H9 (cell line): ENCODE measurements around the gene UBALD2. TPM values are rescaled to one million over a fixed set of nuclear protein-coding genes. Genes with fewer than 3 reads are reported as not detected.
A peak's percentile ranks its signal among the peaks of the same experiment; 100 is the strongest.

ENCODE experiments used
- DNase-seq: peaks from one replicate; pipeline ENCODE4 v3.0.0-alpha.2; 2017
- H2AFZ ChIP-seq: one replicate; pipeline ENCODE4 v1.6.1; 2013; ENCODE audit warnings: mild to moderate bottlenecking, low read length, control low read depth, moderate library complexity
- H2AK5ac ChIP-seq: 2 replicates; pipeline ENCODE4 v1.6.1; 2013; ENCODE audit warnings: low read length, control low read depth, mixed read lengths; ENCODE audit not compliant: insufficient read length
- H2BK120ac ChIP-seq: one replicate; pipeline ENCODE4 v1.6.1; 2013; ENCODE audit warnings: low read depth, mild to moderate bottlenecking, low read length, control low read depth, inconsistent platforms; ENCODE audit not compliant: poor library complexity, severe bottlenecking
- H2BK12ac ChIP-seq: 2 replicates; pipeline ENCODE4 v1.6.1; 2013; ENCODE audit warnings: low read length, control low read depth, mixed read lengths, low read depth; ENCODE audit not compliant: insufficient read length
- H2BK15ac ChIP-seq: 2 replicates; pipeline ENCODE4 v1.6.1; 2013; ENCODE audit warnings: low read depth, low read length, control low read depth
- H2BK20ac ChIP-seq: one replicate; pipeline ENCODE4 v1.6.1; 2013; ENCODE audit warnings: low read depth, mild to moderate bottlenecking, low read length, control low read depth, inconsistent platforms; ENCODE audit not compliant: poor library complexity, severe bottlenecking
- H2BK5ac ChIP-seq: 2 replicates; pipeline ENCODE4 v1.6.1; 2013; ENCODE audit warnings: low read length, control low read depth, mixed read lengths; ENCODE audit not compliant: insufficient read length
- H3K14ac ChIP-seq: 2 replicates; pipeline ENCODE4 v1.6.1; 2013; ENCODE audit warnings: low read length, control low read depth; ENCODE audit not compliant: insufficient read depth
- H3K18ac ChIP-seq: 2 replicates; pipeline ENCODE4 v1.6.1; 2013; ENCODE audit warnings: low read depth, mild to moderate bottlenecking, mixed read lengths, low read length, control low read depth; ENCODE audit not compliant: insufficient read length
- H3K23ac ChIP-seq: 2 replicates; pipeline ENCODE4 v1.6.1; 2013; ENCODE audit warnings: low read length, control low read depth, mixed read lengths, low read depth; ENCODE audit not compliant: insufficient read length
- H3K23me2 ChIP-seq: 2 replicates; pipeline ENCODE4 v1.6.1; 2013; ENCODE audit warnings: low read depth, mild to moderate bottlenecking, mixed read lengths, low read length, control low read depth; ENCODE audit not compliant: insufficient read length, poor library complexity, severe bottlenecking
- H3K27ac ChIP-seq: 2 replicates; pipeline ENCODE4 v1.5.1; 2013; ENCODE audit warnings: low read length, control low read depth, mixed read lengths, low read depth; ENCODE audit not compliant: insufficient read length
- H3K27me3 ChIP-seq: 2 replicates; pipeline ENCODE4 v1.6.1; 2013; ENCODE audit warnings: low read length, control low read depth, inconsistent platforms; ENCODE audit not compliant: insufficient read depth
- H3K4ac ChIP-seq: 2 replicates; pipeline ENCODE4 v1.6.1; 2013; ENCODE audit warnings: low read depth, mild to moderate bottlenecking, control low read depth, inconsistent platforms, low read length, moderate library complexity
- H3K4me1 ChIP-seq: 2 replicates; pipeline ENCODE4 v1.6.1; 2013; ENCODE audit warnings: low read length, control low read depth, inconsistent platforms; ENCODE audit not compliant: insufficient read depth
- H3K4me2 ChIP-seq: 2 replicates; pipeline ENCODE4 v1.6.1; 2013; ENCODE audit warnings: low read length, control low read depth, mixed read lengths; ENCODE audit not compliant: insufficient read length, insufficient read depth
- H3K56ac ChIP-seq: 2 replicates; pipeline ENCODE4 v1.6.1; 2013; ENCODE audit warnings: low read depth, mild to moderate bottlenecking, mixed read lengths, low read length, control low read depth; ENCODE audit not compliant: insufficient read length
- H3K79me1 ChIP-seq: 2 replicates; pipeline ENCODE4 v1.6.1; 2013; ENCODE audit warnings: low read depth, mild to moderate bottlenecking, moderate library complexity, low read length, control low read depth, inconsistent platforms; ENCODE audit not compliant: insufficient read depth, poor library complexity, severe bottlenecking
- H3K79me2 ChIP-seq: 2 replicates; pipeline ENCODE4 v1.6.1; 2013; ENCODE audit warnings: low read length, control low read depth, inconsistent platforms; ENCODE audit not compliant: insufficient read depth
- H3K9ac ChIP-seq: 2 replicates; pipeline ENCODE4 v1.6.1; 2013; ENCODE audit warnings: low read length, control low read depth, mixed read lengths; ENCODE audit not compliant: insufficient read length; ENCODE audit errors: extremely low read depth
- H3K9me3 ChIP-seq: one replicate; pipeline ENCODE4 v1.6.1; 2013; ENCODE audit warnings: low read depth, low read length, inconsistent platforms; ENCODE audit not compliant: control insufficient read depth
- H3T11ph ChIP-seq: one replicate; pipeline ENCODE4 v1.6.1; 2013; ENCODE audit warnings: mild to moderate bottlenecking, low read length, control low read depth, inconsistent platforms
- H4K20me1 ChIP-seq: one replicate; pipeline ENCODE4 v1.6.1; 2013; ENCODE audit not compliant: control insufficient read depth, insufficient read length, insufficient read depth
- H4K5ac ChIP-seq: 2 replicates; pipeline ENCODE4 v1.6.1; 2013; ENCODE audit warnings: low read depth, mild to moderate bottlenecking, mixed read lengths, low read length, control low read depth; ENCODE audit not compliant: insufficient read length
- H4K8ac ChIP-seq: replicated peaks from 2 replicates; pipeline ENCODE4 v1.6.1; 2013; ENCODE audit warnings: low read length, control low read depth, mixed read lengths, low read depth; ENCODE audit not compliant: insufficient read length
- H4K91ac ChIP-seq: 2 replicates; pipeline ENCODE4 v1.6.1; 2013; ENCODE audit warnings: low read depth, mild to moderate bottlenecking, moderate library complexity, mixed read lengths, low read length, control low read depth; ENCODE audit not compliant: insufficient read length
- H3K27ac Mint-ChIP-seq, 3 experiments: 2 replicates in 2 of 3; 3 replicates in 1 of 3; pipeline ENCODE4 v1.8.0; 2020 to 2021; ENCODE audit warnings: mixed read lengths in 3 of 3, mild to moderate bottlenecking in 1 of 3, moderate library complexity in 1 of 3
- H3K27me3 Mint-ChIP-seq: 2 replicates; pipeline ENCODE4 v1.8.0; 2021; ENCODE audit warnings: low read depth, mild to moderate bottlenecking, moderate library complexity, mixed read lengths
- H3K36me3 Mint-ChIP-seq, 3 experiments: 2 replicates in 2 of 3; 3 replicates in 1 of 3; pipeline ENCODE4 v1.8.0; 2020 to 2021; ENCODE audit warnings: low read depth in 3 of 3, mixed read lengths in 3 of 3; ENCODE audit not compliant: insufficient read depth in 1 of 3
- H3K4me1 Mint-ChIP-seq, 2 experiments: 2 replicates each; pipeline ENCODE4 v1.8.0; 2020; ENCODE audit warnings: mixed read lengths in 2 of 2
- H3K4me3 Mint-ChIP-seq, 2 experiments: 2 replicates in 1 of 2; 3 replicates in 1 of 2; pipeline ENCODE4 v1.8.0; 2020 to 2021; ENCODE audit warnings: mild to moderate bottlenecking in 2 of 2, mixed read lengths in 2 of 2, moderate library complexity in 1 of 2
- H3K9me3 Mint-ChIP-seq, 2 experiments: 2 replicates in 1 of 2; 3 replicates in 1 of 2; pipeline ENCODE4 v1.8.0; 2020; ENCODE audit warnings: mild to moderate bottlenecking in 2 of 2, mixed read lengths in 2 of 2, moderate library complexity in 1 of 2
- CTCF ChIP-seq: fragments of 200-600 bp; sonication (generic); conservative IDR thresholded peaks from 3 replicates; pipeline ENCODE4 v1.8.0; 2021; ENCODE audit warnings: antibody characterized with exemption, mild to moderate bottlenecking
- WGBS: extraction: QIAGEN DNeasy Blood & Tissue Kit; methylation state at CpG from one replicate; pipeline ENCODE4 v1.1.7; 2013; ENCODE audit warnings: missing lambda C conversion rate, low lambda C conversion rate, mixed read lengths; ENCODE audit not compliant: insufficient read length; ENCODE audit errors: extremely low coverage; 5-methylcytosine and 5-hydroxymethylcytosine counted together
- total RNA-seq: library from RNA; stranded (reverse); gene quantifications from 2 replicates; pipeline ENCODE4 v1.2.1, GENCODE V29; 2021

Gene UBALD2
- total RNA-seq, 1 experiment from 2014 or later: 25.8 TPM

GRCh38 chr17:76266244-76266938 lies 1.2 kb downstream of the UBALD2 start:
- H3K79me1 ChIP-seq: peaks cover 7% of the 10 kb centered on the region
- peaks cover 2% of the 10 kb centered on the region; the same call in 1 of the 2 replicates for H3K79me2 ChIP-seq
- Mint-ChIP-seq H3K4me1 (peaks cover 41 to 57% of the 10 kb centered on the region in 2 experiments), H3K9me3 (no peaks in the 10 kb centered on the region), H3K36me3 (peaks cover 2 to 15% (median 10%) of the 10 kb centered on the region in 3 experiments; a peak in 6 of 7 replicates), H3K27me3 (no peaks in the 10 kb centered on the region), H3K4me3 (peak overlapping the region; percentile 77 to 87), H3K27ac (peak overlapping the region; percentile 32 to 77 (median 70); a peak in 3 of 7 replicates)
- no peak overlapping the region for H2AFZ ChIP-seq
- H3K4me2 ChIP-seq: peak overlapping the region; percentile 75
- H4K8ac ChIP-seq: no peak overlapping the region
- H3K56ac ChIP-seq: no peak overlapping the region
- H3K27ac ChIP-seq: no peak overlapping the region
- H3K23ac ChIP-seq: no peak overlapping the region
- H3K9me3 ChIP-seq: no peaks in the 10 kb centered on the region
- H4K91ac ChIP-seq: no peak overlapping the region
- WGBS: no CpG with 5 or more reads among the region's 12 CpGs
- H3K18ac ChIP-seq: no peak overlapping the region
- no peak overlapping the region for H3T11ph ChIP-seq
- no peaks in the 10 kb centered on the region for H4K20me1 ChIP-seq
- H3K27me3 ChIP-seq: no peaks in the 10 kb centered on the region
- H3K9ac ChIP-seq: peak overlapping the region; percentile 52
- H3K23me2 ChIP-seq: peaks cover 4% of the 10 kb centered on the region
- H2AK5ac ChIP-seq: no peak overlapping the region
- no peak overlapping the region for H2BK120ac ChIP-seq
- no peak overlapping the region; the same call in 1 of the 2 replicates for H3K14ac ChIP-seq
- H2BK5ac ChIP-seq: no peak overlapping the region
- DNase-seq: no peak
- H2BK20ac ChIP-seq: no peak overlapping the region
- no peak overlapping the region for H4K5ac ChIP-seq
- H3K4me1 ChIP-seq: peaks cover 5% of the 10 kb centered on the region
- H2BK12ac ChIP-seq: no peak overlapping the region
- no peak overlapping the region for H2BK15ac ChIP-seq
- no peak overlapping the region for H3K4ac ChIP-seq
- no peak for TF ChIP-seq CTCF
